Thyroid gland (tissue), 4 donors: ENCODE measurements around the gene ANTXRL.

Source experiments
- POLR2A ChIP-seq, 2 donors: fragments of 450-650 bp; IDR thresholded peaks; one replicate each; pipeline ENCODE4 v1.6.1; 2017; ENCODE audit warnings: antibody characterized with exemption in 2 of 2, mild to moderate bottlenecking in 2 of 2, moderate library complexity in 1 of 2
- TF ChIP-seq, protein P1 (sequence below), 6 experiments: fragments of 200-600 bp in 3 of 6; fragments of 450-650 bp in 3 of 6; sonication (generic) in 3 of 6; IDR thresholded peaks; one replicate each; pipeline ENCODE4 v1.5.1; 2016 to 2019; ENCODE audit warnings: antibody characterized with exemption in 6 of 6, mild to moderate bottlenecking in 2 of 6, inconsistent platforms in 1 of 6, moderate library complexity in 1 of 6

DNA sequence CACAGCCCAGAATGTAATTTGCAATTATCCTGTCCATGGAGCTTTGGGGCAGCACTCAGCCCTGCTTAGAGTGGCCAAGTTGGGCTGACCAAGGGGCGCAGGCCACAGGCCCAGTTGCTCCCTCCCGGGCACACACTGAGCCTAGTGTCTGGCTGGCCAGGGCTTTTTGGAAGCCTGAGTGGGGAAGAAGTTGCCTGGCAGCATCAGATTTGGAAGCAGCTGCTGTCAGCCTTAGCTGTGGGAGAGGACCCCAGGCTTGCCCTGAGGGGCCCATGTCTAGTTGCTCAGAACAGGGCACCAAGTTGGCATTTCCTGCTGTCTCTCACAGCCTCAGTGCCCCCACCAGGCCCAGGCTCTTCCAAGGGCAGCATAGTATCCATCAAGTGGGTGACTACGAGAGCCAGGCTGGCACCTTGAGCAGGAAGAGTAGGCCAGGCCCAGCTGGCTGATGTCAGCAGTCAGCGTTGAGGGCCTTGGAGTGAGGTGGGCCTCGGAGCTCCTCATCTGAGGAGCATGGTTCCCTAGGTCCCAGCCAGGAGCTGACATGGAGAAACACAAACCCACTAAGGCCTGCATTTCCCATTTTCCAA is 14.4 kb downstream of the ANTXRL start:
- TF ChIP-seq POLR2A (IDR thresholded peaks at IDR 0.05), result no peak
- TF ChIP-seq, protein P1, sequence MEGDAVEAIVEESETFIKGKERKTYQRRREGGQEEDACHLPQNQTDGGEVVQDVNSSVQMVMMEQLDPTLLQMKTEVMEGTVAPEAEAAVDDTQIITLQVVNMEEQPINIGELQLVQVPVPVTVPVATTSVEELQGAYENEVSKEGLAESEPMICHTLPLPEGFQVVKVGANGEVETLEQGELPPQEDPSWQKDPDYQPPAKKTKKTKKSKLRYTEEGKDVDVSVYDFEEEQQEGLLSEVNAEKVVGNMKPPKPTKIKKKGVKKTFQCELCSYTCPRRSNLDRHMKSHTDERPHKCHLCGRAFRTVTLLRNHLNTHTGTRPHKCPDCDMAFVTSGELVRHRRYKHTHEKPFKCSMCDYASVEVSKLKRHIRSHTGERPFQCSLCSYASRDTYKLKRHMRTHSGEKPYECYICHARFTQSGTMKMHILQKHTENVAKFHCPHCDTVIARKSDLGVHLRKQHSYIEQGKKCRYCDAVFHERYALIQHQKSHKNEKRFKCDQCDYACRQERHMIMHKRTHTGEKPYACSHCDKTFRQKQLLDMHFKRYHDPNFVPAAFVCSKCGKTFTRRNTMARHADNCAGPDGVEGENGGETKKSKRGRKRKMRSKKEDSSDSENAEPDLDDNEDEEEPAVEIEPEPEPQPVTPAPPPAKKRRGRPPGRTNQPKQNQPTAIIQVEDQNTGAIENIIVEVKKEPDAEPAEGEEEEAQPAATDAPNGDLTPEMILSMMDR (IDR thresholded peaks at IDR 0.05), result no peak
